HG02970 (cell line): ENCODE data around the gene PDZK1.
"Not testable (repeated sequence)": the region's sequence is repeated elsewhere in the genome, so short reads cannot be mapped to it uniquely, and the experiment has no call there.

Experiments used
- ATAC-seq: cut with Tn5 transposase; IDR thresholded peaks from one replicate; pipeline ENCODE4 v1.9.1; 2021; ENCODE audit warnings: mild to moderate bottlenecking, moderate library complexity, moderate number of reproducible peaks; ENCODE audit not compliant: unreplicated experiment, low FRiP score

PDZK1 gene

DNA sequence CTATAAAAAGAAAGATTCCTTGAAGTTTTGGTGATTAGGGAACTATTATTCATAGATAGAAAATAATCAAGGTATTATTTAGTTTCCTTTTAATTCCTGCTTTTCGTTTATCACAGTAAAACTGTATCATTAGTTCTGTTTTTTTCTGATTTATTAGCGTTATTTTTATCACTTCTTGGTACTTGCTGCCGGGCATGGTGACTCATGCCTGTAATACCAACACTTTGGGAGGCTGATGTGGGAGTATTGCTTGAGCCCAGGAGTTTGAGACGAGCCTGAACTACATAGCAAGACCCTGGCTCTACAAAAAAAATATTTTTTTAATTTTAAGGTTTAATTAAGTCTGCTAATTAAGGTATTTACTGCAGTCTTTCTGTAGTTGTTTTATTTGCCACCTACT is 42.2 kb downstream of the PDZK1 start:
- ATAC-seq = not testable (repeated sequence)

GRCh38 chr1:145662502-145662901 is 44.7 kb downstream of the PDZK1 start:
- ATAC-seq = not testable (repeated sequence)

DNA sequence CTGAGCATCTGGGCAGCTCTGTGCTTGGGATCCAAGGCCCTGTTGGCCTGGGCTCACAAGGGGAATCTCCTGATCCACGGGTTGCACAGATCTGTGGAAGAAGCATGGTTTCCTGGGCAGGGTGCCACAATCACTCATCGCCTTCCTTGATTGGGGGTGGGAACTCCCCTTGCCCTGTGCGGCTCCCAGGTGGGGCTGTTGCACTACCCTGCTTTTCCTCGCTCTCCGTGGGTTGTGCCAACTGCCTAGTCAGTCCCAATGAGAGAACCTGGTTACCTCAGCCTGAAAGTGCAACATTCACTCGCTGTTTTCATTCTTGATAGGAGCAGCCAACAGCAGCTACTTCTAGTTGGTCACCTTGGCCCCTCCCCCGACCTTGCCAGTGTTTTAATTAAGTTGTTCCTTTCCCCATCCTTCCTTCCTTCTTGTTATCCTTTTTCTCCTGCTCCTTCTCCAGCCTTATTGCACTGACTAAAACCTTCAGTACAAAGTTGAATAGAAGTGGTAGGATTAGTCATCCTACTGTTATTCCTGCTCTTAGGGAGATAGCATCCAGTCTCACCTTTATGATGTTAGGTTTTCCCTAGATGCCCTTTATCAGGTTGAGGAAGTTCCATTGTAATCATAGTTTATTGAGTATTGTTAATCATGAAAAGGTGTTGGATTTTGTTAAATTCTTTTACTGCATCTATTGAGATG is 50.8 kb downstream of the PDZK1 start:
- not testable (repeated sequence) for ATAC-seq

DNA sequence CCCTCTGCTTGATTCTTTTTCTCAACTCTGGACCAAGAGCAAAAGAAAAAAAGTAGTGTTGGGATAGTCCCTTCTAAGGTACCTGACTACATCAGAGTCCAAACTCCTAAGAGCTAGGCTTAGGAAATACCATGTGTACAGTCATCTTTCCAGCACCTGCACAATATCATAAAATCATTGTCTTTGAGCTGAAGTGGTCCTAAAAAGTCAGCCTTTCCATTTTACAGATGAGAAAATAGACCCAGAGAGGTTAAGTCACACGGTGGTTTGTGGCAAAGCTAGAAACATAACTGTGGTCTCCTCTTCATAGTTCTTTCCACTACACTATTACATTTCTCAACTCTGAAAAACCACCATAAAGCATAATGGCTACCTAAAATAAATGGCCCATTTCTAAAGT is 63.2 kb downstream of the PDZK1 start:
- ATAC-seq = not testable (repeated sequence)

GRCh38 chr1:145641886-145642285 is 65.3 kb downstream of the PDZK1 start:
- not testable (repeated sequence) for ATAC-seq

GRCh38 chr1:145636237-145636636 is 70.9 kb downstream of the PDZK1 start:
- not testable (repeated sequence) for ATAC-seq

DNA sequence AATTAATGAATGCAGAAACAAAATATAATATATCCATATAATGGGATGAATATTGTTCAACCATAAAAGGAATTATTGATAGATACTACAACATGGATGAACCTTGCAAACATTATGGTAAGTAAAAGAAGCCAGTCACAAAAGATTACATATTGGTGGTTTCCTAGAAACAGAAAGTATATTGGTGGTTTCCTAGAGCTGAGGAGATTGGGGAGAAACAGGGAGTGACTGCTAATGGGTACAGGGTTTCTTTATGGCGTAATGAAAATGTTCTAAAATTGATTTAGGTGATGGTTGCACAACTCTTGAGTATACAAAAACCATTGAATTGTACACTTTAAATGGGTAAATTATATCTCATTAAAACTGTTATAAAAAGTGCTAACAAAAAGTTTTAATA is 85.0 kb downstream of the PDZK1 start:
- ATAC-seq = not testable (repeated sequence)
